ENCODE measurements around the gene RGS1.

Gene RGS1

GRCh38 chr1:192584866-192585265, 9.3 kb downstream of the RGS1 start:
- TF ChIP-seq EZH2phosphoT487 (IDR thresholded peaks at IDR 0.05; ENCODE audit: low read length), result no peak
- no peak for TF ChIP-seq EZH2 (optimal IDR thresholded peaks at IDR 0.05; ENCODE audit: low read depth, low read length)
- no peak for TF ChIP-seq CTCF (IDR thresholded peaks at IDR 0.05; ENCODE audit: low read length)
- DNase-seq, result no peak
- Histone ChIP-seq H3K4me1 (ENCODE audit: low read length) (0 out of 2 replicates have a peak, but pooled peaks cover 4% of the 10 kb centered on the region), H3K27me3 (replicated peaks; ENCODE audit: insufficient read depth, low read length) (no peaks in the 10 kb centered on the region), H4K20me1 (ENCODE audit: insufficient read depth, low read length) (no peaks in the 10 kb centered on the region), H3K4me2 (ENCODE audit: low read depth, low read length) (no peak overlapping the region), H3K9me3 (replicated peaks; ENCODE audit: insufficient read depth, low read length) (no peaks in the 10 kb centered on the region), H3F3A (ENCODE audit: insufficient read depth, low read length) (peaks cover 18% of the 10 kb centered on the region), H3K9me2 (replicated peaks; ENCODE audit: insufficient read depth, low read length) (no peaks in the 10 kb centered on the region), H3K4me3 (ENCODE audit: low read length) (no peak overlapping the region), H3K36me3 (replicated peaks; ENCODE audit: insufficient read depth, low read length) (no peaks in the 10 kb centered on the region; the same call in 1 of the 2 replicates), H2AFZ (ENCODE audit: low read length) (no peak overlapping the region), H3K27ac (ENCODE audit: low read length) (no peak overlapping the region), H3K79me2 (ENCODE audit: low read length) (no peaks in the 10 kb centered on the region), H3K9ac (ENCODE audit: low read length) (no peak overlapping the region)

- no peak for TF ChIP-seq CTCF (IDR thresholded peaks at IDR 0.05; ENCODE audit: low read length)
- Histone ChIP-seq H3K27me3 (replicated peaks; ENCODE audit: insufficient read depth, low read length) (no peaks in the 10 kb centered on the region), H4K20me1 (ENCODE audit: insufficient read depth, low read length) (no peaks in the 10 kb centered on the region), H2AFZ (ENCODE audit: low read length) (no peak overlapping the region), H3K27ac (ENCODE audit: low read length) (no peak overlapping the region), H3K4me2 (ENCODE audit: low read depth, low read length) (no peak overlapping the region), H3K9ac (ENCODE audit: low read length) (no peak overlapping the region), H3K9me2 (replicated peaks; ENCODE audit: insufficient read depth, low read length) (no peaks in the 10 kb centered on the region), H3F3A (ENCODE audit: insufficient read depth, low read length) (no peaks in the 10 kb centered on the region), H3K79me2 (ENCODE audit: low read length) (no peaks in the 10 kb centered on the region), H3K36me3 (replicated peaks; ENCODE audit: insufficient read depth, low read length) (no peaks in the 10 kb centered on the region), H3K4me3 (ENCODE audit: low read length) (no peak overlapping the region), H3K4me1 (ENCODE audit: low read length) (peaks cover 14% of the 10 kb centered on the region), H3K9me3 (replicated peaks; ENCODE audit: insufficient read depth, low read length) (no peaks in the 10 kb centered on the region)
- no peak for DNase-seq
Observed at GRCh38 chr1:192587386-192588266, 12.1 kb downstream of the RGS1 start.

GRCh38 chr1:192588546-192588945, 13.0 kb downstream of the RGS1 start:
- no peaks in the 10 kb centered on the region for H3K9me2 ChIP-seq (replicated peaks; ENCODE audit: insufficient read depth, low read length)
- no peaks in the 10 kb centered on the region for H3K9me3 ChIP-seq (replicated peaks; ENCODE audit: insufficient read depth, low read length)
- H3K4me3 ChIP-seq (ENCODE audit: low read length), result no peak overlapping the region
- H3K4me1 ChIP-seq (ENCODE audit: low read length), result peaks cover 22% of the 10 kb centered on the region
- no peak for DNase-seq
- H3F3A ChIP-seq (ENCODE audit: insufficient read depth, low read length), result no peaks in the 10 kb centered on the region
- H3K27me3 ChIP-seq (replicated peaks; ENCODE audit: insufficient read depth, low read length), result no peaks in the 10 kb centered on the region
- no peak overlapping the region for H3K27ac ChIP-seq (ENCODE audit: low read length)
- H3K79me2 ChIP-seq (ENCODE audit: low read length), result no peaks in the 10 kb centered on the region
- H3K4me2 ChIP-seq (ENCODE audit: low read depth, low read length), result no peak overlapping the region
- no peaks in the 10 kb centered on the region for H3K36me3 ChIP-seq (replicated peaks; ENCODE audit: insufficient read depth, low read length)
- TF ChIP-seq EZH2 (optimal IDR thresholded peaks at IDR 0.05; ENCODE audit: low read depth, low read length) (no peak), CTCF (IDR thresholded peaks at IDR 0.05; ENCODE audit: low read length) (no peak), EZH2phosphoT487 (IDR thresholded peaks at IDR 0.05; ENCODE audit: low read length) (no peak)
- H3K9ac ChIP-seq (ENCODE audit: low read length), result no peak overlapping the region
- no peaks in the 10 kb centered on the region for H4K20me1 ChIP-seq (ENCODE audit: insufficient read depth, low read length)
- no peak overlapping the region for H2AFZ ChIP-seq (ENCODE audit: low read length)
